ENCODE results near the gene UGT2B7.

GRCh38 chr4:69070590-69070989 is 25.7 kb upstream of the UGT2B7 start:
- no peak for TF ChIP-seq POLR2A (IDR thresholded peaks at IDR 0.05; ENCODE audit: low read length)
- TF ChIP-seq GATA1 (IDR thresholded peaks at IDR 0.05; ENCODE audit: low read depth, low read length) = no peak

Data from erythroblast (primary cell).